Measurements from ENCODE around the gene CSPG4.
"Not testable (repeated sequence)": the region's sequence is repeated elsewhere in the genome, so short reads cannot be mapped to it uniquely, and the experiment has no call there.

DNA sequence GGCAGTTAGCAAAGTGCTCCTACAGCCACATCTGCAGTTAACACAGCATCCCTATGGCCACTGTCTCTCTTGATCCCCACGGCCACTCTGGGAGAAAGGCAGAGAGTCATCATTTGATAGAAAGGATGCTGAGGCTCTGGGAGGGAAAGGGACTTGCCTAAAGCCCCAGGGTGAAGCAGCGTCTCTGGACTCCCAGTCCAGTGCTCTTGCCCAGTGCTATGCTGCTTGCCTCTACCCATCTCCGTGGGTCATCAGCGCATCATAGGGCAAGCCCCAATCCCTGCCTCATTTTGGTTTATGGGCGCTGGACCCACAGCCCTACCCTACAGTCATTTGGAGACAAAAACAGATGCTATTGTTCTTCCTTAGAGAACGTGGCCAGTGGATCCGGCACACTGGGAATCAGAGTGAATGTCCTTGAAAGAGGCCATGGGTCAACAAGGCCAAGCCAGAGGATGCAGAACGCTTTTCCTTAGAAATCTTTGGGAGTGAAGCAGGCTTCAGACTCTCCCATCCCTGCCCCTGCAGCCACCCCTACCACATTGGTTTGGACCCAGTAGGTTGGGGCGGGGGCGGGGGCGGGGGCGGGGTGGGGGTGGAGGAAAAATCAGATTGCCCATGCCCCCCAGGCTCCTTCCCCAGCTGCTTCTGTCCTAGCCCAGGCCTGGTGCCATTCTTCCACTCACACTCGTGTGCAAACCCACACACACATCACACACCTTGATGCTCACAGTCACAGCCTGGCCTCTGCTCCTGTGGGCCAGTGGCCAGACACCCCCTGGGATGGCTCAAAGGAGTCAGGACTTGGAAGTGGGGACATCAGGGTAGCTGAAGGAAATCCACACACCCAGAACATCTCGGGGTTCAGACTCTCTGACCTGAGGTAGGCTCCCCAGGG is 24.7 kb upstream of the CSPG4 start:
- TF ChIP-seq, protein P1, sequence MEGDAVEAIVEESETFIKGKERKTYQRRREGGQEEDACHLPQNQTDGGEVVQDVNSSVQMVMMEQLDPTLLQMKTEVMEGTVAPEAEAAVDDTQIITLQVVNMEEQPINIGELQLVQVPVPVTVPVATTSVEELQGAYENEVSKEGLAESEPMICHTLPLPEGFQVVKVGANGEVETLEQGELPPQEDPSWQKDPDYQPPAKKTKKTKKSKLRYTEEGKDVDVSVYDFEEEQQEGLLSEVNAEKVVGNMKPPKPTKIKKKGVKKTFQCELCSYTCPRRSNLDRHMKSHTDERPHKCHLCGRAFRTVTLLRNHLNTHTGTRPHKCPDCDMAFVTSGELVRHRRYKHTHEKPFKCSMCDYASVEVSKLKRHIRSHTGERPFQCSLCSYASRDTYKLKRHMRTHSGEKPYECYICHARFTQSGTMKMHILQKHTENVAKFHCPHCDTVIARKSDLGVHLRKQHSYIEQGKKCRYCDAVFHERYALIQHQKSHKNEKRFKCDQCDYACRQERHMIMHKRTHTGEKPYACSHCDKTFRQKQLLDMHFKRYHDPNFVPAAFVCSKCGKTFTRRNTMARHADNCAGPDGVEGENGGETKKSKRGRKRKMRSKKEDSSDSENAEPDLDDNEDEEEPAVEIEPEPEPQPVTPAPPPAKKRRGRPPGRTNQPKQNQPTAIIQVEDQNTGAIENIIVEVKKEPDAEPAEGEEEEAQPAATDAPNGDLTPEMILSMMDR (IDR thresholded peaks at IDR 0.05; ENCODE audit: insufficient read depth, low read length): not testable (repeated sequence)
- TF ChIP-seq POLR2AphosphoS5 (IDR thresholded peaks at IDR 0.05; ENCODE audit: low read depth): not testable (repeated sequence)
